GM11168 (cell line): ENCODE data around the gene MUSK.

Experiments used
- in situ Hi-C: fragments of 300-500 bp; cut with MboI; formaldehyde crosslinking; loops from one replicate; pipeline ENCODE4 v1.12.0; 2022; ENCODE audit warnings: low sequenced_read_pairs; ENCODE audit not compliant: unreplicated experiment

MUSK gene

DNA sequence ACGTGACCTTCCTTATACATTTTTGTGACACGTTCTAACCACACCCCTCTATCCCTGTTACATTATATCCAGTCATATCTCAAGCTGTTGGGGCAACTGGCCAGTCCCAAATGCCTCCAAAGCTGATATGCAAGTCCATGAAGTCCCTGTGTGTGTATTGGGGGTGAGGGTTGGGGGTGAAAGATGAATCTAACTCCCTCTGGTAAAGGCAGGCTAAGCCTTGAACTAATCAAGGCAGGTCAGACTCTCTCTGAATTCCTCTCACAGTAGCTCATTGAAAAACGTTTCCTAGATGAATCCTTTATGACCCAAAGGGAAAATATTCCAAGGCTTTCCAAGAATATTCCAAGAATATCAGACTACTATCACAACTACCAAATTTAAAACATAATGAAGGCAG, 174.4 kb downstream of the MUSK start:
- in situ Hi-C loops, result no loop called here

- in situ Hi-C loops, result no loop called here
These were observed 175.5 kb downstream of the MUSK start for GRCh38 chr9:110844121-110844520.

DNA sequence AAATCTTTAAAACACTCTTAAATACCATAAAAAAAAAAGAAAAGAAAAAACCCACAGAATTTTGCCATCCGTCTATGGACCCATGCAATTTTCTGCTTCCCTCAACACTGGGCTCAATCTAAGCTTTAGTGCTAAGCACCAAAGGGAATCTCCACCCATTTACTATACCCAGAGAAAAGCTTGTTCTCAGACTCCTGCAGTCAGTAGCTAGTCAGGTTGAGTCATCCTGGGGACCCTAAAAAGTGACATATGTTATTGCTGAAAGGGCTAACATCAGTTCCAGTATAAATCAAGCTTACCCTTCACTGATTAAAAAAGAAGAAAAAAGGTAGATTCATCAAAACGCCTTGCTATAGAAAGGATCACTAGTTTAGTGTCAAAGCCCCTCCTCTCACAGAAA, 177.6 kb downstream of the MUSK start:
- in situ Hi-C loops, result no loop called here

DNA sequence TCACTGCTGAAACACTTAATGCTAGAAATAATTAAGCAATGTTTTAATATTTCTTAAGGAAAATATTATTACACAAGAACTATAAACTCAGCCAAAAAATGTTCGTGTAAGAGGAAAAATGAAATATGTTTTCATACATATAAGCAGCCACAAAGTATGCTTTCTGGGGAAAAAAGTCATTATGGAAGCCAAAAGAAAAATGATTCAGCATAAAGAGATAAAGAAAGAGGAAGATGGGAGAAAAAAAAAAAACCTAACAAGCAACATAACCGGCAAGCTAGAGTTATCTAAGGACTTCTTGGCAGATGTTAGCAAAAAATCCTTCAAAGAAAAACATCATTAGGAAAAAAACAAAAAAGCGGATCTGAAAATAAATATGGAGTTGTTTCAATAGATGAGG, 179.1 kb downstream of the MUSK start:
- in situ Hi-C loops, result no loop called here

GRCh38 chr9:110850401-110851135, 182.0 kb downstream of the MUSK start:
- in situ Hi-C loops, result no loop called here
